Tibial nerve (tissue), 4 donors: ENCODE measurements around the gene CALD1. TPM values are rescaled to one million over a fixed set of nuclear protein-coding genes. Genes with fewer than 3 reads are reported as not detected.

Source experiments
- DNase-seq, 2 donors: peaks; one replicate each; pipeline ENCODE4 v3.0.0-alpha.2; 2019; ENCODE audit warnings: low spot score in 2 of 2
- H3K27ac ChIP-seq, 4 donors: fragments of 200-600 bp; sonication (generic) in 3 of 4; one replicate each; pipeline ENCODE4 v1.5.1; 2017 to 2019; ENCODE audit warnings: mild to moderate bottlenecking in 1 of 4
- H3K27me3 ChIP-seq, 2 donors: fragments of 200-600 bp; sonication (generic) in 1 of 2; one replicate each; pipeline versions ENCODE4 v1.5.1 to v1.6.0; 2017 to 2019
- H3K36me3 ChIP-seq, 3 donors: fragments of 200-600 bp; sonication (generic); one replicate each; pipeline ENCODE4 v1.5.1; 2018 to 2019
- H3K4me1 ChIP-seq, 4 donors: fragments of 200-600 bp; sonication (generic) in 3 of 4; one replicate each; pipeline ENCODE4 v1.5.1; 2017 to 2019
- H3K4me3 ChIP-seq, 4 donors: fragments of 200-600 bp; sonication (generic) in 3 of 4; one replicate each; pipeline ENCODE4 v1.5.1; 2017 to 2019; ENCODE audit warnings: mild to moderate bottlenecking in 1 of 4, moderate library complexity in 1 of 4
- H3K9me3 ChIP-seq, 4 donors: fragments of 200-600 bp; sonication (generic) in 3 of 4; one replicate each; pipeline ENCODE4 v1.5.1; 2017 to 2019
- EP300 ChIP-seq, 2 donors: sonication (generic); formaldehyde crosslinking; IDR thresholded peaks; one replicate each; pipeline ENCODE4 v1.6.1; 2017; ENCODE audit warnings: antibody characterized with exemption in 2 of 2, mild to moderate bottlenecking in 1 of 2
- POLR2A ChIP-seq, 2 donors: fragments of 450-650 bp; IDR thresholded peaks; one replicate each; pipeline ENCODE4 v1.6.1; 2017; ENCODE audit warnings: antibody characterized with exemption in 2 of 2, mild to moderate bottlenecking in 2 of 2, moderate library complexity in 2 of 2
- WGBS, 2 donors: methylation state at CpG; one replicate each; pipeline ENCODE4 v1.1.5; 2018; 5-methylcytosine and 5-hydroxymethylcytosine counted together
- total RNA-seq, 4 donors: library from RNA; depleted of rRNA; stranded (reverse); fragments of >200 nt; gene quantifications; one replicate each; pipeline ENCODE4 v1.1.0, GENCODE V29; 2016
- TF ChIP-seq, protein P1 (sequence below), 5 experiments: fragments of 200-600 bp in 3 of 5; fragments of 450-650 bp in 2 of 5; sonication (generic) in 3 of 5; IDR thresholded peaks; one replicate each; pipeline ENCODE4 v1.5.1; 2016 to 2019; ENCODE audit warnings: antibody characterized with exemption in 5 of 5, mild to moderate bottlenecking in 3 of 5, moderate library complexity in 2 of 5

CALD1 gene
- total RNA-seq, 4 donors from 2014 or later, result 320 to 870 (median 433) TPM

DNA sequence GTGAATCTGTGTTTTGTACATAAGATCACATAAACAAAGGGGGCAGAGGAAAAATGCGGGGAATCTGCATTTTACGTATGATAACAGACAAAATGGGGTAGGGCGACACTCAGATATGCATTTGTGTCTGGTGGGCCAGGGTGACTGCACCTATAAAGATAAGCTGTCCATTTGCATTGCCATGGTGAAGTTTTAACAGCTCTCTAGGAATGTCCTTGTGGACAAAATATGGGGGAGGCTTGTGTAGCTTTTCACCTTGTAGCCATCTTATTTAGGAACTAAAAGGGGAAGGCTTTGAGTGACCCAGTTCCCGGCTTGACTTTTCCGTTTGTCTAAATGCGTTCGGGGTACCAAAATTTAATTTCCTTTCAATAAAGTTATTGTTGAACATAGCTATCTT lies 114.5 kb downstream of the CALD1 start:
- Histone ChIP-seq H3K36me3 (peaks cover 0 to 13% (median 0%) of the 10 kb centered on the region in 3 donors), H3K27me3 (no peaks in the 10 kb centered on the region), H3K4me1 (peaks cover 0 to 43% (median 15%) of the 10 kb centered on the region in 4 donors), H3K27ac (peak overlapping the region in 3 of 4 donors; percentile 80 to 95 (median 89)), H3K4me3 (peak overlapping the region in 1 of 4 donors; percentile 62), H3K9me3 (peaks cover 0 to 17% (median 0%) of the 10 kb centered on the region in 4 donors)
- TF ChIP-seq POLR2A (IDR thresholded peaks at IDR 0.05) (no peak), EP300 (IDR thresholded peaks at IDR 0.05) (no peak)
- TF ChIP-seq, protein P1, sequence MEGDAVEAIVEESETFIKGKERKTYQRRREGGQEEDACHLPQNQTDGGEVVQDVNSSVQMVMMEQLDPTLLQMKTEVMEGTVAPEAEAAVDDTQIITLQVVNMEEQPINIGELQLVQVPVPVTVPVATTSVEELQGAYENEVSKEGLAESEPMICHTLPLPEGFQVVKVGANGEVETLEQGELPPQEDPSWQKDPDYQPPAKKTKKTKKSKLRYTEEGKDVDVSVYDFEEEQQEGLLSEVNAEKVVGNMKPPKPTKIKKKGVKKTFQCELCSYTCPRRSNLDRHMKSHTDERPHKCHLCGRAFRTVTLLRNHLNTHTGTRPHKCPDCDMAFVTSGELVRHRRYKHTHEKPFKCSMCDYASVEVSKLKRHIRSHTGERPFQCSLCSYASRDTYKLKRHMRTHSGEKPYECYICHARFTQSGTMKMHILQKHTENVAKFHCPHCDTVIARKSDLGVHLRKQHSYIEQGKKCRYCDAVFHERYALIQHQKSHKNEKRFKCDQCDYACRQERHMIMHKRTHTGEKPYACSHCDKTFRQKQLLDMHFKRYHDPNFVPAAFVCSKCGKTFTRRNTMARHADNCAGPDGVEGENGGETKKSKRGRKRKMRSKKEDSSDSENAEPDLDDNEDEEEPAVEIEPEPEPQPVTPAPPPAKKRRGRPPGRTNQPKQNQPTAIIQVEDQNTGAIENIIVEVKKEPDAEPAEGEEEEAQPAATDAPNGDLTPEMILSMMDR (IDR thresholded peaks at IDR 0.05), result no peak
- WGBS, 2 donors, result 81 to 92% methylated on average over 7 of the region's 7 CpGs
- DNase-seq, result no peak

- Histone ChIP-seq H3K36me3 (peaks cover 0 to 13% (median 0%) of the 10 kb centered on the region in 3 donors), H3K4me1 (peaks cover 0 to 50% (median 25%) of the 10 kb centered on the region in 4 donors), H3K4me3 (no peak overlapping the region), H3K9me3 (peaks cover 0 to 17% (median 0%) of the 10 kb centered on the region in 4 donors), H3K27ac (no peak overlapping the region), H3K27me3 (no peaks in the 10 kb centered on the region)
- TF ChIP-seq, protein P1 (IDR thresholded peaks at IDR 0.05), result no peak
- TF ChIP-seq EP300 (IDR thresholded peaks at IDR 0.05) (no peak), POLR2A (IDR thresholded peaks at IDR 0.05) (no peak)
- 67 to 85% methylated on average over 1 of the region's 1 CpG for WGBS, 2 donors
- no peak for DNase-seq
Observed at GRCh38 chr7:134894928-134895327, 115.5 kb downstream of the CALD1 start.

- Histone ChIP-seq H3K9me3 (peaks cover 0 to 17% (median 0%) of the 10 kb centered on the region in 4 donors), H3K27ac (no peak overlapping the region), H3K4me1 (peaks cover 0 to 51% (median 26%) of the 10 kb centered on the region in 4 donors), H3K4me3 (no peak overlapping the region), H3K27me3 (no peaks in the 10 kb centered on the region), H3K36me3 (peaks cover 0 to 13% (median 0%) of the 10 kb centered on the region in 3 donors)
- TF ChIP-seq EP300 (IDR thresholded peaks at IDR 0.05) (no peak), POLR2A (IDR thresholded peaks at IDR 0.05) (no peak)
- TF ChIP-seq, protein P1 (IDR thresholded peaks at IDR 0.05), result no peak
- WGBS, 2 donors, result 82 to 95% methylated on average over 4 of the region's 4 CpGs
- no peak for DNase-seq
Observed at GRCh38 chr7:134896073-134896472, 116.6 kb downstream of the CALD1 start.

DNA sequence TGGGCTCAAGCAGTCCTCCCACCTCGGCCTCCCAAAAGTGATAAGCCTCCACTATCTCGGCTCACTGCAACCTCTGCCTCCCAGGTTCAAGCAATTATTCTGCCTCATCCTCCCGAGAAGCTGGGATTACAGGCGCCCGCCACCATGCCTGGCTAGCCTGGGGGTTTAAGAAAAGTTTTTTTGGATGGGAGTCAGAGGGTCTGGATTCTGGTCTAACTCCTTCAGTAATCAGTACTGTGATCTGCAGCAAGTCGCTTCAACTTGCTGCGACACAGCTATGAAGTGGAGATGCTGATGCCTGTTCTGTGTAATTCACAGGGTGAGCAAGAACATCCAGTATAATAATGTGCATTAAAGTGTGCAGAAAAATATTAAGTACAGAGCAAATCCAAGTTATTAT lies 118.5 kb downstream of the CALD1 start:
- Histone ChIP-seq H3K9me3 (peaks cover 0 to 17% (median 0%) of the 10 kb centered on the region in 4 donors), H3K27ac (peak overlapping the region in 2 of 4 donors; percentile 4 to 72), H3K36me3 (peaks cover 0 to 13% (median 0%) of the 10 kb centered on the region in 3 donors), H3K27me3 (no peaks in the 10 kb centered on the region), H3K4me1 (peaks cover 0 to 65% (median 34%) of the 10 kb centered on the region in 4 donors), H3K4me3 (no peak overlapping the region)
- DNase-seq, result no peak
- TF ChIP-seq, protein P1 (IDR thresholded peaks at IDR 0.05), result no peak
- TF ChIP-seq POLR2A (IDR thresholded peaks at IDR 0.05) (no peak), EP300 (IDR thresholded peaks at IDR 0.05) (no peak)
- WGBS, 2 donors, result 93 to 98% methylated on average over 7 of the region's 7 CpGs

- no peak overlapping the region for H3K4me3 ChIP-seq
- H3K4me1 ChIP-seq, result peaks cover 0 to 70% (median 35%) of the 10 kb centered on the region in 4 donors
- H3K27ac ChIP-seq, result peak overlapping the region; percentile 7 to 72 (median 36)
- no peaks in the 10 kb centered on the region for H3K27me3 ChIP-seq
- no peak for TF ChIP-seq POLR2A (IDR thresholded peaks at IDR 0.05)
- TF ChIP-seq, protein P1 (IDR thresholded peaks at IDR 0.05), result no peak
- no peak for TF ChIP-seq EP300 (IDR thresholded peaks at IDR 0.05)
- peaks cover 0 to 13% (median 0%) of the 10 kb centered on the region in 3 donors for H3K36me3 ChIP-seq
- 43 to 50% methylated on average over 3 of the region's 3 CpGs for WGBS, 2 donors
- peaks cover 0 to 17% (median 0%) of the 10 kb centered on the region in 4 donors for H3K9me3 ChIP-seq
- no peak for DNase-seq
Observed at GRCh38 chr7:134899729-134900128, 120.3 kb downstream of the CALD1 start.
